H1 (cell line): ENCODE results near the gene TP53BP2. TPM values are rescaled to one million over a fixed set of nuclear protein-coding genes. Genes with fewer than 3 reads are reported as not detected.

Experiments
- CTCF ChIA-PET: fragments of 300-600 bp; sonication (Branson Sonifier 250); formaldehyde crosslinking; loops from one replicate; lab custom pipeline; 2021; ENCODE audit not compliant: partially characterized antibody; lab: Charles Lee
- POLR2A ChIA-PET: fragments of 300-600 bp; sonication (Branson Sonifier 250); formaldehyde crosslinking; loops from one replicate; lab custom pipeline; 2021; ENCODE audit warnings: inconsistent platforms; ENCODE audit not compliant: partially characterized antibody; lab: Charles Lee
- DNase-seq, 2 experiments: peaks; one replicate each; pipeline versions ENCODE4 v3.0.0 to v3.0.0-alpha.2; 2010 to 2022; ENCODE audit warnings: low spot score in 2 of 2, low read depth in 1 of 2, mixed read lengths in 1 of 2
- FAIRE-seq: peaks from 2 replicates; lab custom pipeline; 2011; peaks lifted over from hg19 to GRCh38; lab: Jason Lieb, UNC
- H2AFZ ChIP-seq: 2 replicates; pipeline ENCODE4 v1.8.1; 2012; ENCODE audit warnings: low read length, inconsistent platforms
- H2AK5ac ChIP-seq: 2 replicates; pipeline ENCODE4 v1.6.1; 2013; ENCODE audit warnings: low read depth, low read length
- H2BK120ac ChIP-seq: replicated peaks from 2 replicates; pipeline ENCODE3; 2013; ENCODE audit warnings: low read depth, low read length, inconsistent platforms
- H2BK12ac ChIP-seq: 2 replicates; pipeline ENCODE4 v1.6.1; 2013; ENCODE audit warnings: low read depth, low read length
- H2BK15ac ChIP-seq: 2 replicates; pipeline ENCODE4 v1.6.1; 2013; ENCODE audit warnings: low read length
- H2BK20ac ChIP-seq: 2 replicates; pipeline ENCODE4 v1.6.1; 2013; ENCODE audit warnings: low read length
- H2BK5ac ChIP-seq: 2 replicates; pipeline ENCODE4 v1.6.1; 2013; ENCODE audit warnings: low read depth, low read length
- H3K14ac ChIP-seq: 2 replicates; pipeline ENCODE4 v1.6.1; 2013; ENCODE audit warnings: inconsistent platforms; ENCODE audit not compliant: insufficient read length
- H3K18ac ChIP-seq: 2 replicates; pipeline ENCODE4 v1.6.1; 2013; ENCODE audit warnings: low read length; ENCODE audit errors: extremely low read depth
- H3K23ac ChIP-seq: 2 replicates; pipeline ENCODE4 v1.6.1; 2013; ENCODE audit warnings: inconsistent platforms; ENCODE audit not compliant: insufficient read length
- H3K23me2 ChIP-seq: 2 replicates; pipeline ENCODE4 v1.6.1; 2013; ENCODE audit warnings: low read depth, low read length
- H3K27ac ChIP-seq: 2 replicates; pipeline ENCODE4 v1.6.1; 2011; ENCODE audit warnings: low read depth, low read length, inconsistent platforms
- H3K27me3 ChIP-seq, 4 experiments: replicated peaks in 1 of 4; 1 replicate in 1 of 4; 2 replicates in 3 of 4; pipeline versions ENCODE4 v1.6.1 to v1.8.1; 2011 to 2013; ENCODE audit warnings: low read length in 3 of 4, mild to moderate bottlenecking in 3 of 4, inconsistent platforms in 2 of 4, mixed read lengths in 2 of 4, moderate library complexity in 1 of 4; ENCODE audit not compliant: control insufficient read depth in 3 of 4, insufficient read depth in 3 of 4; ENCODE audit errors: extremely low read depth in 1 of 4
- H3K36me3 ChIP-seq, 4 experiments: 2 replicates each; pipeline versions ENCODE4 v1.6.1 to v1.8.1; 2011 to 2013; ENCODE audit warnings: mild to moderate bottlenecking in 4 of 4, low read length in 3 of 4, moderate library complexity in 2 of 4, control low read depth in 1 of 4, inconsistent platforms in 1 of 4; ENCODE audit not compliant: insufficient read depth in 4 of 4, control insufficient read depth in 2 of 4
- H3K4ac ChIP-seq: replicated peaks from 2 replicates; pipeline ENCODE3; 2013; ENCODE audit warnings: low read length, low read depth, mixed read lengths, inconsistent platforms; ENCODE audit not compliant: insufficient read length
- H3K4me1 ChIP-seq, 4 experiments: replicated peaks in 1 of 4; 1 replicate in 1 of 4; 2 replicates in 3 of 4; pipeline versions ENCODE4 v1.6.1 to v1.8.1; 2011 to 2013; ENCODE audit warnings: low read length in 3 of 4, inconsistent platforms in 2 of 4, mixed read lengths in 1 of 4; ENCODE audit not compliant: insufficient read depth in 4 of 4, control insufficient read depth in 3 of 4
- H3K4me2 ChIP-seq, 2 experiments: 2 replicates each; pipeline versions ENCODE4 v1.6.1 to v1.8.1; 2011 to 2013; ENCODE audit warnings: low read depth in 2 of 2, low read length in 2 of 2, control low read depth in 1 of 2, inconsistent platforms in 1 of 2, mild to moderate bottlenecking in 1 of 2; ENCODE audit not compliant: insufficient read depth in 1 of 2
- H3K4me3 ChIP-seq, 4 experiments: fragments of 200-600, 300-600 bp in 1 of 4; sonication (generic), shearing (Covaris generic), sonication (Bioruptor Twin) in 1 of 4; 2 replicates each; pipeline versions ENCODE4 v1.5.1 to v1.8.1; 2011 to 2016; ENCODE audit warnings: low read length in 4 of 4, low read depth in 3 of 4, control low read depth in 2 of 4, inconsistent platforms in 2 of 4, mild to moderate bottlenecking in 2 of 4, mixed read lengths in 1 of 4, moderate library complexity in 1 of 4; ENCODE audit not compliant: insufficient read depth in 2 of 4; ENCODE audit errors: extremely low read depth in 1 of 4
- H3K56ac ChIP-seq: replicated peaks from 2 replicates; pipeline ENCODE3; 2013; ENCODE audit warnings: low read depth, mild to moderate bottlenecking, mixed read lengths, low read length, inconsistent platforms; ENCODE audit not compliant: insufficient read length
- H3K79me1 ChIP-seq: 2 replicates; pipeline ENCODE4 v1.6.1; 2013; ENCODE audit warnings: low read depth, low read length, control low read depth
- H3K79me2 ChIP-seq, 2 experiments: 2 replicates each; pipeline versions ENCODE4 v1.6.1 to v1.8.1; 2012 to 2013; ENCODE audit warnings: low read length in 2 of 2, mild to moderate bottlenecking in 2 of 2, inconsistent platforms in 1 of 2; ENCODE audit not compliant: insufficient read depth in 2 of 2, control insufficient read depth in 1 of 2
- H3K9ac ChIP-seq, 4 experiments: replicated peaks in 1 of 4; 1 replicate in 1 of 4; 2 replicates in 3 of 4; pipeline versions ENCODE4 v1.6.1 to v1.8.1; 2011 to 2013; ENCODE audit warnings: low read depth in 3 of 4, low read length in 3 of 4, control low read depth in 2 of 4, mild to moderate bottlenecking in 2 of 4, moderate library complexity in 2 of 4, inconsistent platforms in 1 of 4; ENCODE audit errors: extremely low read depth in 1 of 4
- H3K9me3 ChIP-seq, 2 experiments: 2 replicates each; pipeline versions ENCODE4 v1.6.1 to v1.8.1; 2012 to 2013; ENCODE audit warnings: mild to moderate bottlenecking in 2 of 2, moderate library complexity in 2 of 2, control low read depth in 1 of 2, inconsistent platforms in 1 of 2, low read depth in 1 of 2, low read length in 1 of 2, mixed read lengths in 1 of 2; ENCODE audit not compliant: insufficient read depth in 2 of 2
- H4K20me1 ChIP-seq, 2 experiments: replicated peaks in 1 of 2; 2 replicates each; pipeline versions ENCODE3 to v1.8.1; 2011 to 2013; ENCODE audit warnings: inconsistent platforms in 2 of 2, low read length in 2 of 2, mild to moderate bottlenecking in 1 of 2; ENCODE audit not compliant: insufficient read depth in 2 of 2, control insufficient read depth in 1 of 2
- H4K5ac ChIP-seq: 2 replicates; pipeline ENCODE4 v1.6.1; 2013; ENCODE audit warnings: low read length, low read depth, mixed read lengths, inconsistent platforms; ENCODE audit not compliant: insufficient read length
- H4K8ac ChIP-seq: 2 replicates; pipeline ENCODE4 v1.8.0; 2013; ENCODE audit warnings: mild to moderate bottlenecking, moderate library complexity, low read length, inconsistent platforms; ENCODE audit not compliant: insufficient read depth; ENCODE audit errors: extremely low read depth
- H4K91ac ChIP-seq: replicated peaks from 2 replicates; pipeline ENCODE3; 2013; ENCODE audit warnings: low read length, mixed read lengths, inconsistent platforms; ENCODE audit not compliant: insufficient read length
- CBX5 ChIP-seq: fragments of 300-800, 300-1000 bp; sonication (generic); IDR thresholded peaks from 2 replicates; pipeline ENCODE4 v1.7.1; 2016; ENCODE audit warnings: antibody characterized with exemption, low read length, low read depth
- CREB1 ChIP-seq: IDR thresholded peaks from 2 replicates; pipeline ENCODE4 v1.6.1; 2012; ENCODE audit warnings: inconsistent platforms
- FOSL1 ChIP-seq: IDR thresholded peaks from 2 replicates; pipeline ENCODE4 v1.6.1; 2011; ENCODE audit warnings: mild to moderate bottlenecking, low read depth, low read length, moderate library complexity; ENCODE audit not compliant: insufficient read depth
- HDAC2 ChIP-seq, 2 experiments: fragments of 300-600 bp in 1 of 2; sonication (generic) in 1 of 2; IDR thresholded peaks; 2 replicates each; pipeline ENCODE4 v1.6.1; 2011 to 2012; ENCODE audit warnings: low read depth in 2 of 2, low read length in 2 of 2, mild to moderate bottlenecking in 2 of 2, moderate library complexity in 2 of 2, borderline replicate concordance in 1 of 2, inconsistent platforms in 1 of 2
- KDM5A ChIP-seq: fragments of 200-600 bp; IDR thresholded peaks from 2 replicates; pipeline ENCODE4 v1.7.1; 2012; ENCODE audit warnings: mild to moderate bottlenecking, low read length, inconsistent platforms, mixed read lengths
- MAX ChIP-seq: IDR thresholded peaks from 2 replicates; pipeline ENCODE4 v1.6.1; 2012; ENCODE audit warnings: inconsistent platforms
- NRF1 ChIP-seq: IDR thresholded peaks from 2 replicates; pipeline ENCODE4 v1.6.1; 2011; ENCODE audit warnings: mild to moderate bottlenecking, low read depth, low read length, improper control_type of control experiment
- SP2 ChIP-seq: IDR thresholded peaks from 2 replicates; pipeline ENCODE4 v1.6.1; 2012; ENCODE audit warnings: mild to moderate bottlenecking, low read length, inconsistent platforms
- WGBS, 2 experiments: shearing (Covaris generic) in 1 of 2; methylation state at CpG; one replicate each; pipeline versions ENCODE4 v1.1.6 to v1.1.7; 2013 to 2015; ENCODE audit warnings: low lambda C conversion rate in 2 of 2, mixed read lengths in 2 of 2, inconsistent platforms in 1 of 2, low coverage in 1 of 2, missing lambda C conversion rate in 1 of 2; ENCODE audit not compliant: insufficient replicate concordance in 2 of 2, insufficient coverage in 1 of 2, insufficient read length in 1 of 2; ENCODE audit errors: extremely low coverage in 1 of 2, missing lambda C conversion rate in 1 of 2; 5-methylcytosine and 5-hydroxymethylcytosine counted together
- polyA plus RNA-seq, 7 experiments: library from polyadenylated mRNA; depleted of rRNA in 3 of 7; stranded (reverse) in 5 of 7; unstranded in 2 of 7; fragments of >200 nt in 5 of 7; fragments of 200-250 nt in 2 of 7; gene quantifications; 1 replicate in 5 of 7; 2 replicates in 1 of 7; 4 replicates in 1 of 7; pipeline versions ENCODE4 v1.2.1 to v1.2.3, GENCODE V29; 2011 to 2013; ENCODE audit warnings: missing spikeins in 2 of 7, mixed read lengths in 2 of 7
- total RNA-seq: library from RNA; stranded (reverse); fragmentation: NEBNext Ultra II Directional; extraction: Animal tissue kit (Norgen Biotek cat#: 25700); gene quantifications from 2 replicates; pipeline ENCODE4 v1.2.1, GENCODE V29; 2021

TP53BP2 gene
- total and polyA plus RNA-seq, 2 of the 8 experiments (the other 6 are each of a cell fraction or from before 2014, with no cell fraction given), result 18.0 to 38.7 TPM

DNA sequence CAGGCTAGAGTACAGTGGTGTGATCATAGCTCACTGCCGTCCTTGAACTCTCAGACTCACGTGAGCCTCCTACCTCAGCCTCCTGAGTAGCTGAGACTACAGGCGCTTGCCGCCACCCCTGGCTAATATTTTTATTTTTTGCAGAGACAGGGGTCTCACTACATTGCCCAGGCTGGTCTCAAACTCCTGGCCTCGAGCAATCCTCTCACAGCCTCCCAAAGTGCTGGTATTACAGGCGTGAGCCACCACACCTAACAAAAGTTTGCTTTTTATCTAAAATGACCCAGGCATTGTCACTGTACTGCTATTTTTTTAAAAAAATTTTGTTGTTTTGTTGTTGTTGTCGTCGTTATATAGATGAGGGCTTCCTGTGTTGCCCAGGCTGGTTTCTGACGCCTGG is 87.0 kb downstream of the TP53BP2 start:
- FAIRE-seq, result no peak
- Histone ChIP-seq H2BK12ac (no peak overlapping the region), H3K14ac (no peak overlapping the region), H3K4me2 (no peak overlapping the region), H3K4me3 (no peak overlapping the region), H3K79me2 (no peaks in the 10 kb centered on the region), H2BK20ac (no peak overlapping the region), H4K8ac (no peak overlapping the region), H3K23ac (no peak overlapping the region), H3K18ac (no peak overlapping the region), H3K79me1 (no peaks in the 10 kb centered on the region), H3K9me3 (no peaks in the 10 kb centered on the region), H4K5ac (no peak overlapping the region), H2BK15ac (no peak overlapping the region), H3K56ac (no peak overlapping the region), H2BK5ac (no peak overlapping the region), H3K9ac (no peak overlapping the region), H3K4me1 (no peaks in the 10 kb centered on the region), H3K27ac (no peak overlapping the region), H3K4ac (no peak overlapping the region), H3K36me3 (no peaks in the 10 kb centered on the region), H4K91ac (no peak overlapping the region), H2BK120ac (no peak overlapping the region), H2AFZ (no peak overlapping the region), H3K27me3 (no peaks in the 10 kb centered on the region), H4K20me1 (no peaks in the 10 kb centered on the region), H3K23me2 (no peaks in the 10 kb centered on the region; the same call in 1 of the 2 replicates), H2AK5ac (no peak overlapping the region)
- TF ChIP-seq NRF1, result no peak
- TF ChIP-seq FOSL1, result no peak
- no peak for TF ChIP-seq SP2
- TF ChIP-seq KDM5A, result no peak
- no peak for TF ChIP-seq CBX5
- TF ChIP-seq HDAC2 (IDR thresholded peaks at IDR 0.05; ENCODE audit: borderline replicate concordance in 1 of 2, low read depth in 2 of 2, low read length in 2 of 2), result no peak
- TF ChIP-seq MAX, result no peak
- TF ChIP-seq CREB1, result no peak
- ChIA-PET POLR2A (interaction anchor here (0.9 kb wide), 1 partner anchor 40 kb away, joined by 3 read pairs; no protein-coding TSS in a partner anchor), CTCF (interaction anchor here (1.0 to 2.1 kb wide), 3 partner anchors 10 to 62 kb away, joined by 3 to 10 read pairs (median 4); no protein-coding TSS in a partner anchor)
- DNase-seq, result no peak
- WGBS, 2 experiments, result 85% methylated on average over 9 of the region's 9 CpGs; no CpG with 5 or more reads in 1 of the 2 experiments
